A673 (cell line): ENCODE measurements around the gene PCOLCE2.

ENCODE experiments used
- EZH2 ChIP-seq: fragments of 200-600 bp; sonication (generic); IDR thresholded peaks from 2 replicates; pipeline ENCODE4 v1.6.1; 2017; ENCODE audit warnings: borderline replicate concordance, low read depth, mild to moderate bottlenecking, mixed read lengths, antibody characterized with exemption, low read length; ENCODE audit not compliant: poor library complexity, severe bottlenecking
- TF ChIP-seq, protein P1 (sequence below): fragments of 300-800, 200-600 bp; sonication (generic); conservative IDR thresholded peaks from 2 replicates; pipeline ENCODE4 v1.5.1; 2017; ENCODE audit warnings: low read depth, mild to moderate bottlenecking, antibody characterized with exemption, low read length, moderate library complexity, mixed read lengths

DNA sequence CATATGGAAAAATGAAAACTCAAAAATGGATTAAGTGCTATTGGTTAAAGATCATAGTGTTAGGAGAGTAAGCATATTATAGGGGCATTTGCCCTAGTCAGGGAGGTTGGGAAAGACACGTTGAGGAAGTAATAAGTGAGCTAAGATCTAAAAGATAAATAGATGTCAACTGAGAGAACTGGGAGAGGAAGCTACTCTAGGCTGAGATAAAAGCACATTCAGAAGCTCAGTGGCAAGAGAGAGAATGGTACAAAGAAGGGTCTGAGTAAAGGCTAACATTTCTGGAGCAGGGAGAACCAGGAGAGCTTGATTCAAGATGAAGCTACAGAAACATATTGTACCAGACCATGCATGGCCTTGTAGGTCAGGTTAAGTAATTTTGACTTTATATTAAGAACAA is 101.2 kb downstream of the PCOLCE2 start:
- TF ChIP-seq, protein P1, sequence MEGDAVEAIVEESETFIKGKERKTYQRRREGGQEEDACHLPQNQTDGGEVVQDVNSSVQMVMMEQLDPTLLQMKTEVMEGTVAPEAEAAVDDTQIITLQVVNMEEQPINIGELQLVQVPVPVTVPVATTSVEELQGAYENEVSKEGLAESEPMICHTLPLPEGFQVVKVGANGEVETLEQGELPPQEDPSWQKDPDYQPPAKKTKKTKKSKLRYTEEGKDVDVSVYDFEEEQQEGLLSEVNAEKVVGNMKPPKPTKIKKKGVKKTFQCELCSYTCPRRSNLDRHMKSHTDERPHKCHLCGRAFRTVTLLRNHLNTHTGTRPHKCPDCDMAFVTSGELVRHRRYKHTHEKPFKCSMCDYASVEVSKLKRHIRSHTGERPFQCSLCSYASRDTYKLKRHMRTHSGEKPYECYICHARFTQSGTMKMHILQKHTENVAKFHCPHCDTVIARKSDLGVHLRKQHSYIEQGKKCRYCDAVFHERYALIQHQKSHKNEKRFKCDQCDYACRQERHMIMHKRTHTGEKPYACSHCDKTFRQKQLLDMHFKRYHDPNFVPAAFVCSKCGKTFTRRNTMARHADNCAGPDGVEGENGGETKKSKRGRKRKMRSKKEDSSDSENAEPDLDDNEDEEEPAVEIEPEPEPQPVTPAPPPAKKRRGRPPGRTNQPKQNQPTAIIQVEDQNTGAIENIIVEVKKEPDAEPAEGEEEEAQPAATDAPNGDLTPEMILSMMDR, result no peak
- no peak for TF ChIP-seq EZH2
